PC-9 (cell line): ENCODE measurements around the gene TBX15. TPM values are rescaled to one million over a fixed set of nuclear protein-coding genes. Genes with fewer than 3 reads are reported as not detected.

Experiments
- BruUV-seq: library from RNA; stranded (reverse); fragments of 400-500 nt; replicated peaks from 2 replicates; lab custom pipeline; 2021; lab: Mats Ljungman, UMichigan
- CTCF ChIA-PET: fragments of 300-600 bp; sonication (Branson Sonifier 250); formaldehyde crosslinking; loops from one replicate; lab custom pipeline; 2022; ENCODE audit warnings: antibody characterized with exemption; lab: Charles Lee
- POLR2A ChIA-PET: fragments of 300-600 bp; sonication (Branson Sonifier 250); formaldehyde crosslinking; loops from one replicate; lab custom pipeline; 2022; ENCODE audit warnings: antibody characterized with exemption; ENCODE audit not compliant: unreplicated experiment; lab: Charles Lee
- DNase-seq, 2 experiments: peaks; one replicate each; pipeline versions ENCODE4 v3.0.0 to v3.0.0-alpha.2; 2015 to 2022; ENCODE audit warnings: mixed read lengths in 1 of 2
- H2AFZ ChIP-seq: fragments of 200-600 bp; sonication (generic); 2 replicates; pipeline ENCODE4 v1.8.1; 2017; ENCODE audit warnings: antibody characterized with exemption
- H3F3A ChIP-seq: fragments of 200-600 bp; sonication (generic); 2 replicates; pipeline ENCODE4 v1.8.1; 2017; ENCODE audit warnings: antibody characterized with exemption, mild to moderate bottlenecking, low read depth; ENCODE audit not compliant: insufficient read depth
- H3K27ac ChIP-seq: fragments of 200-600 bp; sonication (generic); 2 replicates; pipeline ENCODE4 v1.6.1; 2016; ENCODE audit warnings: mixed run types
- H3K27me3 ChIP-seq: fragments of 200-600 bp; sonication (generic); 2 replicates; pipeline ENCODE4 v1.6.1; 2016; ENCODE audit warnings: low read depth, mixed run types; ENCODE audit not compliant: insufficient read depth
- H3K36me3 ChIP-seq: fragments of 200-600 bp; sonication (generic); 2 replicates; pipeline ENCODE4 v1.6.1; 2016; ENCODE audit warnings: low read depth, mixed run types
- H3K4me1 ChIP-seq: fragments of 200-600 bp; sonication (generic); replicated peaks from 2 replicates; pipeline ENCODE4 v1.6.1; 2016; ENCODE audit warnings: mixed run types; ENCODE audit not compliant: insufficient read depth
- H3K4me2 ChIP-seq: fragments of 200-600 bp; sonication (generic); 2 replicates; pipeline ENCODE4 v1.6.1; 2017; ENCODE audit warnings: mixed run types
- H3K4me3 ChIP-seq: fragments of 200-600 bp; sonication (generic); 2 replicates; pipeline ENCODE4 v1.6.1; 2016; ENCODE audit warnings: mixed run types
- H3K79me2 ChIP-seq: fragments of 200-600 bp; sonication (generic); 2 replicates; pipeline ENCODE4 v1.6.1; 2017; ENCODE audit warnings: low read depth, mixed run types
- H3K9me2 ChIP-seq: fragments of 200-600 bp; sonication (generic); 2 replicates; pipeline ENCODE4 v1.8.1; 2017; ENCODE audit warnings: mild to moderate bottlenecking; ENCODE audit not compliant: insufficient read depth
- H3K9me3 ChIP-seq: fragments of 200-600 bp; sonication (generic); 2 replicates; pipeline ENCODE4 v1.8.1; 2016; ENCODE audit warnings: low read depth; ENCODE audit not compliant: insufficient read depth
- H4K20me1 ChIP-seq: fragments of 200-600 bp; sonication (generic); 2 replicates; pipeline ENCODE4 v1.8.1; 2017; ENCODE audit not compliant: insufficient read depth
- EZH2 ChIP-seq: fragments of 200-600 bp; sonication (generic); IDR thresholded peaks from 2 replicates; pipeline ENCODE4 v1.8.0; 2017; ENCODE audit warnings: antibody characterized with exemption, low read depth
- intact Hi-C: fragments of 100-400 bp; cut with micrococcal nuclease; formaldehyde crosslinking; loops from one replicate; pipeline ENCODE4 v1.10.0; 2022; ENCODE audit not compliant: unreplicated experiment
- total RNA-seq: library from RNA; stranded (reverse); gene quantifications from 2 replicates; pipeline ENCODE4 v1.2.3, GENCODE V29; 2021
- TF ChIP-seq, protein P1 (sequence below): fragments of 200-600 bp; sonication (generic); conservative IDR thresholded peaks from 2 replicates; pipeline ENCODE4 v1.6.1; 2017; ENCODE audit warnings: mixed run types, antibody characterized with exemption, mild to moderate bottlenecking, moderate library complexity

Gene TBX15
- total RNA-seq, 1 experiment from 2014 or later: not detected

DNA sequence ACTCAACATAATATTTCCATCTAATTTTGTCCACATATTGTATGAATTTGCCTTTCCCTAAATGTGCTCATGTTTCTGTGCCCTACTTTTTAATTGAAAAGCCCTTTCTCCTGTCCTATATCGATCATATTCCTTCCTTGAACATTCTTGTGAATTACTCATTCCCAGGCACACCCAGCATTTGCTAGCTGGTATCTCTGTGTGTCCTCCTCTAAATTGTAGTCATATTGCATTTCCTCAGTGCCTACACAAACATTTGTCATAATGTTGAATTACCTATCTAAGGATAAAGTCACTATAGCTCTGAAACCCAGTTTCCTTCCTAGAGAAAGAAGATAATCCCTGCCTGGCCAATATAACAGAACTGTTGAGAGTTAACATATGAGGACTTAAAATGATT, 39.6 kb upstream of the TBX15 start:
- CTCF ChIA-PET: no interaction called here
- no peaks in the 10 kb centered on the region for H3K9me2 ChIP-seq

DNA sequence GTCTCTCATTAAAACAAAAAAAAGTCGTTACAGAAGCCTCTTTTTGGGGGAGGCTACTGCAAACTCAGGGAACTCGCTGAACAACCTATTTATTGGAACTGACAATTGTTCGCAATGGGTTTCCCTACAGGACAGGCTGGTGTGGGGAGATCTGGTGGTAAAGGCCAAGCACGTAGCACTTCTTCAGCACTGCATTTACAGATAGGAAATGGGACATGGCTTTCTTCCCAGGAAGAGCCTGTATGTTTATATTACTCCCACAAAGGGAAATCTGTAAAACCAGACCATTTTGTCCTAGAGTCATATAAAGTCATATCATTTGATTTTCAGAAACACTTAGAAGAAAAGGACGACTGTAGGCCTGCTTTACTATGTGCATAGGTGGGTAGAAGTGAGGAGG, 38.8 kb upstream of the TBX15 start:
- Histone ChIP-seq H3K36me3 (no peaks in the 10 kb centered on the region), H2AFZ (no peak overlapping the region), H4K20me1 (no peaks in the 10 kb centered on the region), H3K79me2 (no peaks in the 10 kb centered on the region), H3K4me2 (no peak overlapping the region), H3K9me2 (no peaks in the 10 kb centered on the region), H3F3A (no peaks in the 10 kb centered on the region), H3K4me3 (no peak overlapping the region), H3K4me1 (no peaks in the 10 kb centered on the region), H3K27ac (no peak overlapping the region), H3K27me3 (no peaks in the 10 kb centered on the region), H3K9me3 (no peaks in the 10 kb centered on the region)
- ChIA-PET POLR2A (no interaction called here), CTCF (no interaction called here)
- no peak for DNase-seq
- no TSS peak for BruUV-seq
- intact Hi-C loops: no loop called here
- no peak for TF ChIP-seq EZH2
- TF ChIP-seq, protein P1, sequence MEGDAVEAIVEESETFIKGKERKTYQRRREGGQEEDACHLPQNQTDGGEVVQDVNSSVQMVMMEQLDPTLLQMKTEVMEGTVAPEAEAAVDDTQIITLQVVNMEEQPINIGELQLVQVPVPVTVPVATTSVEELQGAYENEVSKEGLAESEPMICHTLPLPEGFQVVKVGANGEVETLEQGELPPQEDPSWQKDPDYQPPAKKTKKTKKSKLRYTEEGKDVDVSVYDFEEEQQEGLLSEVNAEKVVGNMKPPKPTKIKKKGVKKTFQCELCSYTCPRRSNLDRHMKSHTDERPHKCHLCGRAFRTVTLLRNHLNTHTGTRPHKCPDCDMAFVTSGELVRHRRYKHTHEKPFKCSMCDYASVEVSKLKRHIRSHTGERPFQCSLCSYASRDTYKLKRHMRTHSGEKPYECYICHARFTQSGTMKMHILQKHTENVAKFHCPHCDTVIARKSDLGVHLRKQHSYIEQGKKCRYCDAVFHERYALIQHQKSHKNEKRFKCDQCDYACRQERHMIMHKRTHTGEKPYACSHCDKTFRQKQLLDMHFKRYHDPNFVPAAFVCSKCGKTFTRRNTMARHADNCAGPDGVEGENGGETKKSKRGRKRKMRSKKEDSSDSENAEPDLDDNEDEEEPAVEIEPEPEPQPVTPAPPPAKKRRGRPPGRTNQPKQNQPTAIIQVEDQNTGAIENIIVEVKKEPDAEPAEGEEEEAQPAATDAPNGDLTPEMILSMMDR: no peak

More for the DNA sequence above, 39.6 kb upstream of the TBX15 start:
- H3K79me2 ChIP-seq: no peaks in the 10 kb centered on the region
- no peaks in the 10 kb centered on the region for H3K27me3 ChIP-seq
- H3K36me3 ChIP-seq: no peaks in the 10 kb centered on the region
- no peak for TF ChIP-seq EZH2
- TF ChIP-seq, protein P1: no peak
- no peaks in the 10 kb centered on the region for H3K4me1 ChIP-seq
- no peak for DNase-seq
- no TSS peak for BruUV-seq
- H3K4me3 ChIP-seq: no peak overlapping the region
- no peak overlapping the region for H3K27ac ChIP-seq
- no peaks in the 10 kb centered on the region for H3F3A ChIP-seq
- H3K4me2 ChIP-seq: no peak overlapping the region
- no peaks in the 10 kb centered on the region for H4K20me1 ChIP-seq
- H2AFZ ChIP-seq: no peak overlapping the region
- no peaks in the 10 kb centered on the region for H3K9me3 ChIP-seq
- intact Hi-C loops: no loop called here
- POLR2A ChIA-PET: no interaction called here

DNA sequence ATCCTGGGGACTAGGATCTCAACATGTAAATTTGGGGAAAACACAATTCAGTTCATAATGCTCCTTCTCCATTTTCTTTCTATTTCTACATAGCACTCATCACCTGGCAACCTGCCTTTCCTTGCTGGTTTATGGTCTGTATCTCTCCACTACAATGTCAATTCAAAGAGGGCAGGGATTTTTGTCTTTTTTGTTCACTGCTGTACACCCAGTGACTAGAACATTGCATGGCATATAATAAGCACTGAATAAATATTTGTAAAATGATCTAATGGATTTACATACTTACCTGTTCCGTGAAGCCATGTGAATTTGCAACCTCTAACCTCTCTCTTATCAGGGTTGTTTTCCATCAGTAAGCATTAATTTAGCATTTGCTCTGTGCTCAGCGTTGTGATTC, 27.4 kb upstream of the TBX15 start:
- ChIA-PET CTCF (no interaction called here), POLR2A (no interaction called here)
- TF ChIP-seq, protein P1: no peak
- no peak for TF ChIP-seq EZH2
- H3K9me3 ChIP-seq: no peaks in the 10 kb centered on the region
- no peaks in the 10 kb centered on the region; the same call in 1 of the 2 replicates for H3K9me2 ChIP-seq
- no peak overlapping the region for H2AFZ ChIP-seq
- H3K27me3 ChIP-seq: no peaks in the 10 kb centered on the region
- no peaks in the 10 kb centered on the region for H4K20me1 ChIP-seq
- H3F3A ChIP-seq: no peaks in the 10 kb centered on the region
- no TSS peak for BruUV-seq
- no peak overlapping the region for H3K27ac ChIP-seq
- intact Hi-C loops: no loop called here
- no peaks in the 10 kb centered on the region for H3K4me1 ChIP-seq
- no peaks in the 10 kb centered on the region for H3K79me2 ChIP-seq
- no peaks in the 10 kb centered on the region for H3K36me3 ChIP-seq
- H3K4me3 ChIP-seq: no peak overlapping the region
- no peak overlapping the region for H3K4me2 ChIP-seq
- DNase-seq: no peak
